ENCODE measurements around the gene NET1.

The NET1 gene

GRCh38 chr10:5504146-5505072, 92.1 kb downstream of the NET1 start:
- DNase-seq = no peak

GRCh38 chr10:5506246-5506645, 93.9 kb downstream of the NET1 start:
- DNase-seq = no peak

GRCh38 chr10:5506751-5507648, 94.6 kb downstream of the NET1 start:
- no peak for DNase-seq

- no peak for DNase-seq
Observed at GRCh38 chr10:5507649-5508131, 95.3 kb downstream of the NET1 start.

- DNase-seq = no peak
Observed at GRCh38 chr10:5508161-5508604, 95.8 kb downstream of the NET1 start.

Data from SHP77 treated with DMSO at 0.1 percent for 48 hours (cell line).